OCI-LY1 (cell line): ENCODE data around the gene ARHGAP21.

Source experiments
- H2AFZ ChIP-seq: fragments of 200-600 bp; sonication (generic), shearing (Covaris generic); 2 replicates; pipeline ENCODE4 v1.6.0; 2014; ENCODE audit warnings: antibody characterized with exemption, mild to moderate bottlenecking, low read length
- H3F3A ChIP-seq: fragments of 200-600 bp; sonication (generic), shearing (Covaris generic); 2 replicates; pipeline ENCODE4 v1.6.0; 2014; ENCODE audit warnings: mild to moderate bottlenecking, antibody characterized with exemption, low read length, moderate library complexity; ENCODE audit not compliant: insufficient read depth
- H3K27ac ChIP-seq: fragments of 200-600 bp; sonication (generic); 2 replicates; pipeline ENCODE4 v1.5.1; 2014; ENCODE audit warnings: low read length, mixed run types, mild to moderate bottlenecking, low read depth; ENCODE audit not compliant: poor library complexity, severe bottlenecking
- H3K27me3 ChIP-seq: fragments of 200-600 bp; sonication (generic); 2 replicates; pipeline ENCODE4 v1.6.0; 2014; ENCODE audit warnings: antibody characterized with exemption, mild to moderate bottlenecking, low read length, moderate library complexity; ENCODE audit not compliant: insufficient read depth
- H3K36me3 ChIP-seq: fragments of 200-600 bp; sonication (generic); 2 replicates; pipeline ENCODE4 v1.6.1; 2014; ENCODE audit warnings: mild to moderate bottlenecking, antibody characterized with exemption, low read length, moderate library complexity, mixed read lengths; ENCODE audit not compliant: insufficient read depth
- H3K4me1 ChIP-seq: fragments of 200-600 bp; sonication (generic); 2 replicates; pipeline ENCODE4 v1.5.1; 2014; ENCODE audit warnings: mild to moderate bottlenecking, low read length, moderate library complexity; ENCODE audit not compliant: insufficient read depth, severe bottlenecking
- H3K4me2 ChIP-seq: fragments of 200-600 bp; sonication (generic), shearing (Covaris generic); 2 replicates; pipeline ENCODE4 v1.6.1; 2014; ENCODE audit warnings: low read length
- H3K4me3 ChIP-seq: fragments of 200-600 bp; sonication (generic); 2 replicates; pipeline ENCODE4 v1.5.1; 2014; ENCODE audit warnings: low read length, low read depth, mild to moderate bottlenecking, mixed read lengths; ENCODE audit not compliant: poor library complexity, severe bottlenecking
- H3K79me2 ChIP-seq: fragments of 200-600 bp; shearing (Covaris generic); 2 replicates; pipeline ENCODE4 v1.6.1; 2016; ENCODE audit warnings: mixed run types, low read length, mixed read lengths; ENCODE audit not compliant: insufficient read depth
- H3K9ac ChIP-seq: fragments of 200-600 bp; sonication (generic), shearing (Covaris generic); 2 replicates; pipeline ENCODE4 v1.6.1; 2014; ENCODE audit warnings: mild to moderate bottlenecking, low read length, mixed read lengths
- H3K9me2 ChIP-seq: fragments of 200-600 bp; sonication (generic), shearing (Covaris generic); 2 replicates; pipeline ENCODE4 v1.6.1; 2014; ENCODE audit warnings: low read depth, mild to moderate bottlenecking, low read length, mixed read lengths
- H3K9me3 ChIP-seq: fragments of 200-600 bp; shearing (Covaris generic); 2 replicates; pipeline ENCODE4 v1.6.1; 2014; ENCODE audit warnings: low read length, mixed read lengths
- H4K20me1 ChIP-seq: fragments of 200-600 bp; sonication (generic), shearing (Covaris generic); 2 replicates; pipeline ENCODE4 v1.6.0; 2016; ENCODE audit warnings: mild to moderate bottlenecking, low read length; ENCODE audit not compliant: insufficient read depth
- EZH2 ChIP-seq: fragments of 200-600 bp; sonication (generic), shearing (Covaris generic); IDR thresholded peaks from 2 replicates; pipeline ENCODE4 v1.8.0; 2017; ENCODE audit warnings: borderline replicate concordance, mixed run types, mild to moderate bottlenecking, antibody characterized with exemption, low read length, moderate library complexity, mixed read lengths
- TF ChIP-seq, protein P1 (sequence below): fragments of 200-600 bp; sonication (generic), shearing (Covaris generic); IDR thresholded peaks from 2 replicates; pipeline ENCODE4 v1.5.1; 2017; ENCODE audit warnings: mild to moderate bottlenecking, antibody characterized with exemption, low read length, moderate library complexity, mixed read lengths

Gene ARHGAP21

DNA sequence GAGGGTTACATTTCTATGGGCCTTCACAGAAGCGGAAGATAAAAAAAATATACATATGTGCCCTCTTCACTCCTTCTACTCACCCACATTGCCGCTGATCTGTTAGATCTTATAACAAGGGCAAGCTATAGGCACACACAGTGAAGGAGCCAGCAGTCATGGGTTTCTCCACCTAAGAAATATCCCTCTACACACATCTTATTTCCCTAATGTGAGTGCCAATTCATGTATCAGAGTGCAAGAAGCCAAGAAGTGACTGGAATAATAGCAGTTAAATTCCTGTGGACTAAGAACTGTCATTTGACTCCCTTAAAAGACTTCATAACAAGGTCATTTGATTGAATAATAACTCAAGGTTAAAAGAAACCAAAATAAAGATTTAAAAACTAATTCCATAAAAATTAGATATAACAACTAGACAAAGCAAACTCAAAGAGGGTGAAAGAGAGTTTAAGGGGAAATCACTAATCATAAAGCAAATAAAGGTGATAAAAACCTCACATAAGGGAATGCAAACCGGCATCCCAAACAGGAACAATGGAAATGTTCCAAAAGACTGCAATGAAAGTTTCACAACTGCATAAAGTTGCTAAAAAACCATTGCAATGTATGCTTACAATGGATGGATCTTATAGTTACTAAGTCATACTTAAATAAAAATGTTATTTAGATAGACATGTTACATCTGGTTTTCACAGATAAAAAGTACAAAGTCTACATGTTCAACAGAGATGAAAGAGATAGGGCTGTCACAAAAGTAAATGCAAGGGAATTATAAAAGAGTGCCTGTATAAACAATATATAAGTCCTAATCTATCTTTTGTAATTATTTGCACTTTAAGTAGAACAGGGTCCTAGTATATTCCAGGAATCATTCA lies 42.8 kb downstream of the ARHGAP21 start:
- TF ChIP-seq, protein P1, sequence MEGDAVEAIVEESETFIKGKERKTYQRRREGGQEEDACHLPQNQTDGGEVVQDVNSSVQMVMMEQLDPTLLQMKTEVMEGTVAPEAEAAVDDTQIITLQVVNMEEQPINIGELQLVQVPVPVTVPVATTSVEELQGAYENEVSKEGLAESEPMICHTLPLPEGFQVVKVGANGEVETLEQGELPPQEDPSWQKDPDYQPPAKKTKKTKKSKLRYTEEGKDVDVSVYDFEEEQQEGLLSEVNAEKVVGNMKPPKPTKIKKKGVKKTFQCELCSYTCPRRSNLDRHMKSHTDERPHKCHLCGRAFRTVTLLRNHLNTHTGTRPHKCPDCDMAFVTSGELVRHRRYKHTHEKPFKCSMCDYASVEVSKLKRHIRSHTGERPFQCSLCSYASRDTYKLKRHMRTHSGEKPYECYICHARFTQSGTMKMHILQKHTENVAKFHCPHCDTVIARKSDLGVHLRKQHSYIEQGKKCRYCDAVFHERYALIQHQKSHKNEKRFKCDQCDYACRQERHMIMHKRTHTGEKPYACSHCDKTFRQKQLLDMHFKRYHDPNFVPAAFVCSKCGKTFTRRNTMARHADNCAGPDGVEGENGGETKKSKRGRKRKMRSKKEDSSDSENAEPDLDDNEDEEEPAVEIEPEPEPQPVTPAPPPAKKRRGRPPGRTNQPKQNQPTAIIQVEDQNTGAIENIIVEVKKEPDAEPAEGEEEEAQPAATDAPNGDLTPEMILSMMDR: no peak
- no peak for TF ChIP-seq EZH2
- no peaks in the 10 kb centered on the region for H3K79me2 ChIP-seq
- H3K4me2 ChIP-seq: no peak overlapping the region

DNA sequence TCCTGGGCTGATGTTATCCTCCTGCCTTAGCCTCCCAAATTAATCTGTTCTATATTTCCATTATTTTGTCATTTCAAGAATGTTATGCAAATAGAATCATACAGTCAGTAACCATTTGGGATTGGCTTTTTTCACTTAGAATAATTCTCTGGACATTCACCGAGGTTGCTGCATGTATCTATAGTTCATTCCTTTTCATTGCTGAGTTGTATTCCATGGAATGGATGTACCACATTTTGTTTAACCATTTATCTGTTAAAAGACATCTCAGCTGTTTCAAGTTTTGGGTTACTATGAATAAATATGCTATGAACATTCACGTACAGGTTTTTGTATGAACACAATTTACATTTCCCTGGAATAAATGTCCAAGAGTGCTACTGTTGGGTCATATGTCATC lies 44.9 kb downstream of the ARHGAP21 start:
- H3K27me3 ChIP-seq: no peaks in the 10 kb centered on the region
- no peak overlapping the region for H2AFZ ChIP-seq
- no peaks in the 10 kb centered on the region for H3F3A ChIP-seq
- H3K9me3 ChIP-seq: no peaks in the 10 kb centered on the region
- no peak overlapping the region for H3K9ac ChIP-seq
- no peak overlapping the region for H3K4me2 ChIP-seq
- no peaks in the 10 kb centered on the region for H3K79me2 ChIP-seq
- H4K20me1 ChIP-seq: no peaks in the 10 kb centered on the region
- H3K4me1 ChIP-seq: no peaks in the 10 kb centered on the region
- TF ChIP-seq EZH2: no peak
- TF ChIP-seq, protein P1: no peak
- H3K36me3 ChIP-seq: no peaks in the 10 kb centered on the region
- no peak overlapping the region for H3K4me3 ChIP-seq
- H3K27ac ChIP-seq: no peak overlapping the region
- no peaks in the 10 kb centered on the region for H3K9me2 ChIP-seq

More for the DNA sequence above, 42.8 kb downstream of the ARHGAP21 start:
- H3K27ac ChIP-seq: no peak overlapping the region
- no peaks in the 10 kb centered on the region for H3K9me3 ChIP-seq
- no peak overlapping the region for H3K9ac ChIP-seq
- no peak overlapping the region for H2AFZ ChIP-seq
- no peaks in the 10 kb centered on the region for H3K9me2 ChIP-seq
- no peak overlapping the region for H3K4me3 ChIP-seq
- no peaks in the 10 kb centered on the region for H4K20me1 ChIP-seq
- H3K4me1 ChIP-seq: no peaks in the 10 kb centered on the region
- H3K36me3 ChIP-seq: no peaks in the 10 kb centered on the region
- H3K27me3 ChIP-seq: no peaks in the 10 kb centered on the region
- no peaks in the 10 kb centered on the region for H3F3A ChIP-seq

DNA sequence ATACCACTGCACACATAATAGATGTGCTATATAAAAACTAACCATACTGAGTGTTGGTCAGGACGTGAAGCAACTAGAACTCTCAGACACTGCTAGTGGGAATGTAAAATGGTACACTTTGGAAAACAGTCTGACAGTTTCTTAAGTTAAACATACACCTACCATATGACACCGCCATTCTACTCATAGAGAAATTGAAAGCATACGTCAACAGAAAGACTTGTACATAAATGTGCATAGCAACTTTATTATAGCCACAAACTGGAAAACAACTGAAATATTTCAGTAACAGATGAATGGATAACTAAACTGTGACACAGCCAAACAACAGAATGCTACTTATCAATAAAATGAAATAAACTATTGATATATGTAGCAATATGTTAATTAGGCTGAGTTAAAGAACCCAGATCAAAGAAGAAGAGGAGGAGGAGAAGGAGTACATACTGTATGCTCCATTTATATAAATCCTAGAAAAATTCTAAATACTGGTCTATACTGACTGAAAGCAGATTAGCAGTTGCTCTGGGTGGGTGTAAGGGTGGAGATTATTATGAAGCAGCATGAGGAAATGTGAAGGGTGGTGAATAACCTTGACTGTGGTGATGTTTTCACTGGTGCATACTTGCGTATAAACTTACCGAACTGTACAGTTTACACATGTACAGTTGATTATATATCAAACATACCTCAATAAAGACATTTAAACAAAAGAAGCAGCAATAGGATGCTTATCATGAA lies 48.6 kb downstream of the ARHGAP21 start:
- H3K79me2 ChIP-seq: no peaks in the 10 kb centered on the region
- no peaks in the 10 kb centered on the region for H3F3A ChIP-seq
- H3K9ac ChIP-seq: no peak overlapping the region
- no peak overlapping the region for H3K4me2 ChIP-seq
- H2AFZ ChIP-seq: no peak overlapping the region
- no peaks in the 10 kb centered on the region for H3K9me2 ChIP-seq
- TF ChIP-seq, protein P1: no peak
- no peak for TF ChIP-seq EZH2
- no peaks in the 10 kb centered on the region for H3K27me3 ChIP-seq
- H3K4me3 ChIP-seq: no peak overlapping the region
- H3K36me3 ChIP-seq: no peaks in the 10 kb centered on the region
- no peaks in the 10 kb centered on the region for H4K20me1 ChIP-seq
- H3K4me1 ChIP-seq: no peaks in the 10 kb centered on the region
- H3K27ac ChIP-seq: no peak overlapping the region
- H3K9me3 ChIP-seq: no peaks in the 10 kb centered on the region
